Measurements from ENCODE around the gene PTGDS.

PTGDS gene

GRCh38 chr9:136977223-136977622, at the start of gene PTGDS:
PTGDS (plus strand) TSS chr9:136977504; CDS start chr9:136977579, 75 bp downstream.
- Histone ChIP-seq H3K4me1 (ENCODE audit: insufficient read depth, low read length) (no peaks in the 10 kb centered on the region), H3K36me3 (ENCODE audit: insufficient read depth, low read length) (no peaks in the 10 kb centered on the region), H3K9ac (ENCODE audit: low read depth, low read length) (no peak within 1 kb of the TSS), H3K27ac (ENCODE audit: low read length) (no peak within 1 kb of the TSS), H3K79me2 (ENCODE audit: insufficient read depth, low read length) (no peaks in the 10 kb centered on the region), H4K20me1 (ENCODE audit: insufficient read depth, low read length) (no peaks in the 10 kb centered on the region), H3K27me3 (ENCODE audit: insufficient read depth, low read length, poor library complexity) (no peaks in the 10 kb centered on the region), H3K4me2 (ENCODE audit: insufficient read depth, low read length) (no peak within 1 kb of the TSS), H3K9me3 (ENCODE audit: insufficient read depth, low read length, severe bottlenecking) (no peaks in the 10 kb centered on the region), H3K4me3 (ENCODE audit: low read depth in 1 of 2, low read length in 2 of 2) (no peak within 1 kb of the TSS), H2AFZ (ENCODE audit: low read depth, low read length) (no peak within 1 kb of the TSS)
- TF ChIP-seq EZH2 (IDR thresholded peaks at IDR 0.05; ENCODE audit: borderline replicate concordance, low read depth, low read length, severe bottlenecking) (no peak), CTCF (IDR thresholded peaks at IDR 0.05; ENCODE audit: borderline replicate concordance, extremely low read depth, low read length, poor library complexity, severe bottlenecking) (no peak)
- DNase-seq (no peak), ATAC-seq (ENCODE audit: insufficient read depth, low read depth) (no peak)

- Histone ChIP-seq H3K27ac (ENCODE audit: low read length) (no peak overlapping the region), H3K9ac (ENCODE audit: low read depth, low read length) (no peak overlapping the region), H3K4me2 (ENCODE audit: insufficient read depth, low read length) (no peak overlapping the region), H4K20me1 (ENCODE audit: insufficient read depth, low read length) (no peaks in the 10 kb centered on the region; the same call in 1 of the 2 replicates), H2AFZ (ENCODE audit: low read depth, low read length) (no peak overlapping the region), H3K27me3 (ENCODE audit: insufficient read depth, low read length, poor library complexity) (no peaks in the 10 kb centered on the region), H3K36me3 (ENCODE audit: insufficient read depth, low read length) (peaks cover 58% of the 10 kb centered on the region), H3K4me3 (ENCODE audit: low read depth in 1 of 2, low read length in 2 of 2) (no peak overlapping the region), H3K9me3 (ENCODE audit: insufficient read depth, low read length, severe bottlenecking) (no peaks in the 10 kb centered on the region), H3K4me1 (ENCODE audit: insufficient read depth, low read length) (no peaks in the 10 kb centered on the region), H3K79me2 (ENCODE audit: insufficient read depth, low read length) (no peaks in the 10 kb centered on the region)
- ATAC-seq (ENCODE audit: insufficient read depth, low read depth) (no peak; the same call in 2 of the 3 replicates), DNase-seq (no peak)
- TF ChIP-seq EZH2 (IDR thresholded peaks at IDR 0.05; ENCODE audit: borderline replicate concordance, low read depth, low read length, severe bottlenecking) (no peak), CTCF (IDR thresholded peaks at IDR 0.05; ENCODE audit: borderline replicate concordance, extremely low read depth, low read length, poor library complexity, severe bottlenecking) (no peak)
Measured at GRCh38 chr9:136928591-136928990, 48.7 kb upstream of the PTGDS start.

GRCh38 chr9:136930014-136930413, 47.3 kb upstream of the PTGDS start:
- Histone ChIP-seq H3K9me3 (ENCODE audit: insufficient read depth, low read length, severe bottlenecking) (no peaks in the 10 kb centered on the region), H3K9ac (ENCODE audit: low read depth, low read length) (no peak overlapping the region), H4K20me1 (ENCODE audit: insufficient read depth, low read length) (no peaks in the 10 kb centered on the region; the same call in 1 of the 2 replicates), H3K79me2 (ENCODE audit: insufficient read depth, low read length) (no peaks in the 10 kb centered on the region), H3K4me1 (ENCODE audit: insufficient read depth, low read length) (no peaks in the 10 kb centered on the region), H3K36me3 (ENCODE audit: insufficient read depth, low read length) (peaks cover 49% of the 10 kb centered on the region), H3K27me3 (ENCODE audit: insufficient read depth, low read length, poor library complexity) (no peaks in the 10 kb centered on the region), H3K4me2 (ENCODE audit: insufficient read depth, low read length) (no peak overlapping the region), H3K27ac (ENCODE audit: low read length) (no peak overlapping the region), H3K4me3 (ENCODE audit: low read depth in 1 of 2, low read length in 2 of 2) (no peak overlapping the region), H2AFZ (ENCODE audit: low read depth, low read length) (no peak overlapping the region)
- ATAC-seq (ENCODE audit: insufficient read depth, low read depth) (no peak), DNase-seq (no peak)
- TF ChIP-seq EZH2 (IDR thresholded peaks at IDR 0.05; ENCODE audit: borderline replicate concordance, low read depth, low read length, severe bottlenecking) = no peak
- no peak for TF ChIP-seq CTCF (IDR thresholded peaks at IDR 0.05; ENCODE audit: borderline replicate concordance, extremely low read depth, low read length, poor library complexity, severe bottlenecking)

Data from DND-41 (cell line).